B cell (primary cell): Measurements from ENCODE around the gene VWA3B. TPM values are rescaled to one million over a fixed set of nuclear protein-coding genes. Genes with fewer than 3 reads are reported as not detected.

Experiments used
- ATAC-seq: fragments of 200-7000 bp; cut with Tn5 transposase; one replicate; pipeline ENCODE4 v1.10.0; 2021; ENCODE audit warnings: low read depth, mild to moderate bottlenecking, moderate number of reproducible peaks, moderate library complexity
- CTCF ChIA-PET: fragments of 350-600 bp; sonication (Branson Sonifier 250); formaldehyde crosslinking; loops from one replicate; lab custom pipeline; 2021; ENCODE audit warnings: antibody characterized with exemption, inconsistent platforms; lab: Charles Lee
- POLR2A ChIA-PET: fragments of 350-600 bp; sonication (Branson Sonifier 250); formaldehyde crosslinking; loops from one replicate; lab custom pipeline; 2021; ENCODE audit warnings: antibody characterized with exemption; lab: Charles Lee
- DNase-seq: peaks from one replicate; pipeline ENCODE4 v3.0.0; 2013
- H2AFZ ChIP-seq: 2 replicates; pipeline ENCODE4 v1.6.1; 2012; ENCODE audit warnings: mild to moderate bottlenecking, low read depth, low read length; ENCODE audit not compliant: insufficient read depth, poor library complexity, severe bottlenecking
- H3K27ac ChIP-seq, 2 donors: 1 replicate in 1 of 2; 2 replicates in 1 of 2; pipeline ENCODE4 v1.5.1; 2012 to 2013; ENCODE audit warnings: low read length in 2 of 2, mild to moderate bottlenecking in 2 of 2, moderate library complexity in 1 of 2
- H3K27me3 ChIP-seq, 4 experiments: fragments of 200-600 bp in 1 of 4; sonication (generic) in 1 of 4; replicated peaks in 1 of 4; 1 replicate in 2 of 4; 2 replicates in 2 of 4; pipeline versions ENCODE4 v1.6.1 to v1.7.0; 2013 to 2016; ENCODE audit warnings: low read length in 3 of 4, mild to moderate bottlenecking in 2 of 4, mixed read lengths in 1 of 4, moderate library complexity in 1 of 4; ENCODE audit not compliant: insufficient read depth in 4 of 4, control insufficient read depth in 3 of 4; ENCODE audit errors: control extremely low read depth in 1 of 4
- H3K36me3 ChIP-seq, 2 experiments: replicated peaks in 1 of 2; 1 replicate in 1 of 2; 2 replicates in 1 of 2; pipeline versions ENCODE4 v1.6.1 to v1.7.1; 2013; ENCODE audit warnings: low read length in 1 of 2; ENCODE audit not compliant: insufficient read depth in 2 of 2, control insufficient read depth in 1 of 2; ENCODE audit errors: control extremely low read depth in 1 of 2, extremely low read depth in 1 of 2
- H3K4me1 ChIP-seq, 2 donors: fragments of 200-600 bp in 1 of 2; sonication (generic) in 1 of 2; 1 replicate in 1 of 2; 2 replicates in 1 of 2; pipeline versions ENCODE4 v1.5.1 to v1.6.1; 2013 to 2017; ENCODE audit warnings: low read length in 2 of 2; ENCODE audit not compliant: control insufficient read depth in 2 of 2, insufficient read depth in 2 of 2
- H3K4me2 ChIP-seq: replicated peaks from 2 replicates; pipeline ENCODE3; 2012; ENCODE audit warnings: mild to moderate bottlenecking, low read depth, low read length; ENCODE audit not compliant: poor library complexity, severe bottlenecking
- H3K4me3 ChIP-seq, 5 experiments: fragments of 200-600 bp in 1 of 5; sonication (generic) in 1 of 5; 1 replicate in 3 of 5; 2 replicates in 2 of 5; pipeline versions ENCODE4 v1.5.1 to v1.7.0; 2011 to 2016; ENCODE audit warnings: low read length in 4 of 5, mild to moderate bottlenecking in 4 of 5, low read depth in 2 of 5, control low read depth in 1 of 5, moderate library complexity in 1 of 5; ENCODE audit not compliant: insufficient read depth in 1 of 5; ENCODE audit errors: control extremely low read depth in 1 of 5, extremely low read depth in 1 of 5
- H3K79me2 ChIP-seq: fragments of 200-600 bp; sonication (generic); one replicate; pipeline ENCODE4 v1.6.0; 2016; ENCODE audit warnings: low read length; ENCODE audit not compliant: control insufficient read depth, insufficient read depth
- H3K9ac ChIP-seq: fragments of 200-600 bp; sonication (generic); 2 replicates; pipeline ENCODE4 v1.6.1; 2017; ENCODE audit warnings: mild to moderate bottlenecking, low read length, moderate library complexity
- H3K9me3 ChIP-seq, 3 donors: one replicate each; pipeline versions ENCODE4 v1.6.1 to v1.7.1; 2013; ENCODE audit warnings: low read length in 2 of 3; ENCODE audit not compliant: control insufficient read depth in 2 of 3, insufficient read depth in 1 of 3; ENCODE audit errors: control extremely low read depth in 1 of 3
- H4K20me1 ChIP-seq: 2 replicates; pipeline ENCODE4 v1.6.0; 2012; ENCODE audit warnings: mild to moderate bottlenecking, low read length; ENCODE audit not compliant: insufficient read depth, control insufficient read depth, poor library complexity, severe bottlenecking
- H3K27ac Mint-ChIP-seq: one replicate; pipeline ENCODE4 v1.8.0; 2021; ENCODE audit warnings: mixed read lengths
- H3K27me3 Mint-ChIP-seq: one replicate; pipeline ENCODE4 v1.8.0; 2021; ENCODE audit warnings: mixed read lengths
- H3K4me1 Mint-ChIP-seq: one replicate; pipeline ENCODE4 v1.8.0; 2021; ENCODE audit warnings: mixed read lengths
- H3K4me3 Mint-ChIP-seq: one replicate; pipeline ENCODE4 v1.8.0; 2021; ENCODE audit warnings: mixed read lengths
- H3K9me3 Mint-ChIP-seq: one replicate; pipeline ENCODE4 v1.8.0; 2022; ENCODE audit warnings: mixed read lengths; ENCODE audit not compliant: insufficient read depth
- EZH2 ChIP-seq: IDR thresholded peaks from 2 replicates; pipeline ENCODE4 v1.6.1; 2012; ENCODE audit warnings: borderline replicate concordance, low read depth, mild to moderate bottlenecking, moderate library complexity, low read length; ENCODE audit not compliant: insufficient read depth, poor library complexity, severe bottlenecking
- WGBS: methylation state at CpG from one replicate; pipeline ENCODE4 v1.1.5; 2013; ENCODE audit warnings: missing lambda C conversion rate; ENCODE audit not compliant: insufficient coverage; 5-methylcytosine and 5-hydroxymethylcytosine counted together
- intact Hi-C: fragments of 100-400 bp; cut with micrococcal nuclease; formaldehyde crosslinking; loops from one replicate; pipeline ENCODE4 v1.10.0; 2022
- polyA plus RNA-seq: library from polyadenylated mRNA; depleted of rRNA; stranded (reverse); fragments of >200 nt; gene quantifications from 2 replicates; pipeline ENCODE4 v1.2.3, GENCODE V29; 2012
- total RNA-seq, 2 donors: library from RNA; stranded (reverse); fragments of 120-200 nt in 1 of 2; gene quantifications; 1 replicate in 1 of 2; 2 replicates in 1 of 2; pipeline versions ENCODE4 v1.2.3 to v1.2.4, GENCODE V29; 2013 to 2022
- TF ChIP-seq, protein P1 (sequence below): fragments of 200-600 bp; IDR thresholded peaks from one replicate; pipeline ENCODE4 v1.8.0; 2022; ENCODE audit warnings: antibody characterized with exemption, mild to moderate bottlenecking

The VWA3B gene
- total and polyA plus RNA-seq, 2 donors (not counting 1 experiment from before 2014, with no cell fraction given): not detected

DNA sequence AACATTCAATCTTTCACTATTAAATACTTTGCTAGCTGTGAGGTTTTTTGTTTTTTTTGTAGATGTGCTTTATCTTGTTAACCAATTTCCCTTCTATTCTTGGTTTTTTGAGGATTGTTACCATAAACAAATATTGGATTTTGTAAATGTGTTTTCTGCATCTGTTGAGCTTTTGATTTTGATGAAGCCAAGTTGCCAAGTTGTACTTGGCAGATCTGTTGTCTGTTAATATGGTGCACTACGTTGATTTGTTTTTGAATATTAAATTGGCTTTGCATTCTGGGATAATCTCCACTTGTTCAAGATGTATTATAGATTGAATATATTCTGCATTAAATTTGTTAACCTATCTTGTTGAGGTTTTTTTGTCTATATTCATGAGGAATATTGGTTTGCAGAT, 114.6 kb downstream of the VWA3B start:
- ATAC-seq (no peak), DNase-seq (no peak)
- Histone ChIP-seq H3K36me3 (no peaks in the 10 kb centered on the region), H3K9me3 (no peaks in the 10 kb centered on the region), H3K79me2 (no peaks in the 10 kb centered on the region), H3K27ac (no peak overlapping the region), H3K4me3 (no peak overlapping the region), H3K9ac (no peak overlapping the region), H4K20me1 (no peaks in the 10 kb centered on the region), H3K27me3 (peaks cover 0 to 5% (median 0%) of the 10 kb centered on the region in 4 experiments), H2AFZ (no peak overlapping the region), H3K4me1 (no peaks in the 10 kb centered on the region), H3K4me2 (no peak overlapping the region)
- Mint-ChIP-seq H3K4me3 (no peak overlapping the region), H3K9me3 (no peaks in the 10 kb centered on the region), H3K27ac (no peak overlapping the region), H3K4me1 (no peaks in the 10 kb centered on the region), H3K27me3 (peaks cover 11% of the 10 kb centered on the region)
- no CpG with 5 or more reads among the region's 1 CpG for WGBS
- ChIA-PET CTCF (no interaction called here), POLR2A (no interaction called here)
- TF ChIP-seq EZH2: no peak
- TF ChIP-seq, protein P1, sequence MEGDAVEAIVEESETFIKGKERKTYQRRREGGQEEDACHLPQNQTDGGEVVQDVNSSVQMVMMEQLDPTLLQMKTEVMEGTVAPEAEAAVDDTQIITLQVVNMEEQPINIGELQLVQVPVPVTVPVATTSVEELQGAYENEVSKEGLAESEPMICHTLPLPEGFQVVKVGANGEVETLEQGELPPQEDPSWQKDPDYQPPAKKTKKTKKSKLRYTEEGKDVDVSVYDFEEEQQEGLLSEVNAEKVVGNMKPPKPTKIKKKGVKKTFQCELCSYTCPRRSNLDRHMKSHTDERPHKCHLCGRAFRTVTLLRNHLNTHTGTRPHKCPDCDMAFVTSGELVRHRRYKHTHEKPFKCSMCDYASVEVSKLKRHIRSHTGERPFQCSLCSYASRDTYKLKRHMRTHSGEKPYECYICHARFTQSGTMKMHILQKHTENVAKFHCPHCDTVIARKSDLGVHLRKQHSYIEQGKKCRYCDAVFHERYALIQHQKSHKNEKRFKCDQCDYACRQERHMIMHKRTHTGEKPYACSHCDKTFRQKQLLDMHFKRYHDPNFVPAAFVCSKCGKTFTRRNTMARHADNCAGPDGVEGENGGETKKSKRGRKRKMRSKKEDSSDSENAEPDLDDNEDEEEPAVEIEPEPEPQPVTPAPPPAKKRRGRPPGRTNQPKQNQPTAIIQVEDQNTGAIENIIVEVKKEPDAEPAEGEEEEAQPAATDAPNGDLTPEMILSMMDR: no peak
- intact Hi-C loops: no loop called here

DNA sequence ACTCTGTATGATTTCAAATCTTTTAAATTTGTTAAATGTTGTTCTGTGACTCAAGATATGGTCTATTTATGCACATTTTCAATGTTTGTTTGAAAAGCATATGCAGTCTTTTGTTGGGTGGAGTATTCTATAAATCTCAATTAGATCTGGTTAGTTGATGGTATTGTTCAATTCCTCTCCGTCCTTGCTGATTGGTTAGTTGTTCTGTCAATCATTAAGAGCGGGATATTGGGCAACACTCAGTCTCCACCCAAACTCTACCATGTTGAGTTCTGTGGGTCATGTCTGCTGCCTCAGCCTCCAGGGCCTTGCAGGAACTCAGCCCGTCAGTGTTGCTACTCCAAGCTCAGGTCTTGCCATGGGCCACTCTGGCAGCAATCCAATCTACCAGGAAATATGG, 118.9 kb downstream of the VWA3B start:
- Mint-ChIP-seq H3K4me1 (no peaks in the 10 kb centered on the region), H3K27me3 (peaks cover 10% of the 10 kb centered on the region), H3K9me3 (no peaks in the 10 kb centered on the region), H3K4me3 (no peak overlapping the region), H3K27ac (no peak overlapping the region)
- Histone ChIP-seq H3K27ac (no peak overlapping the region), H3K79me2 (no peaks in the 10 kb centered on the region), H3K4me1 (no peaks in the 10 kb centered on the region), H3K4me3 (no peak overlapping the region), H3K27me3 (peaks cover 0 to 4% (median 0%) of the 10 kb centered on the region in 4 experiments), H3K4me2 (no peak overlapping the region), H3K36me3 (no peaks in the 10 kb centered on the region), H4K20me1 (no peaks in the 10 kb centered on the region), H3K9me3 (no peaks in the 10 kb centered on the region), H3K9ac (no peak overlapping the region), H2AFZ (no peak overlapping the region)
- ChIA-PET CTCF (no interaction called here), POLR2A (no interaction called here)
- DNase-seq (no peak), ATAC-seq (no peak)
- 100% methylated on average over 1 of the region's 3 CpGs for WGBS
- TF ChIP-seq EZH2: no peak
- TF ChIP-seq, protein P1: no peak
- intact Hi-C loops: no loop called here
